GM19025 (cell line): ENCODE measurements around the gene INPP4B.

ENCODE experiments used
- ATAC-seq: cut with Tn5 transposase; IDR thresholded peaks from one replicate; pipeline ENCODE4 v1.9.1; 2021; ENCODE audit warnings: mild to moderate bottlenecking, low read depth, moderate library complexity; ENCODE audit not compliant: unreplicated experiment

Gene INPP4B

GRCh38 chr4:142846108-142846728 is at the start of gene INPP4B:
INPP4B (minus strand) TSS chr4:142846301.
- no peak for ATAC-seq

- no peak for ATAC-seq
Measured at GRCh38 chr4:142893012-142893411, 46.9 kb upstream of the INPP4B start.

- ATAC-seq, result no peak
Measured at GRCh38 chr4:142886566-142886965, 40.5 kb upstream of the INPP4B start.

- no peak for ATAC-seq
Measured at GRCh38 chr4:142883040-142883832, 37.1 kb upstream of the INPP4B start.

GRCh38 chr4:142882159-142882558 is 36.1 kb upstream of the INPP4B start:
- ATAC-seq, result no peak

GRCh38 chr4:142881331-142881730 is 35.2 kb upstream of the INPP4B start:
- no peak for ATAC-seq

- no peak for ATAC-seq
Measured at GRCh38 chr4:142875117-142875516, 29.0 kb upstream of the INPP4B start.

GRCh38 chr4:142874684-142875083 is 28.6 kb upstream of the INPP4B start:
- ATAC-seq, result no peak

GRCh38 chr4:142866685-142867084 is 20.6 kb upstream of the INPP4B start:
- no peak for ATAC-seq

GRCh38 chr4:142861351-142861750 is 15.2 kb upstream of the INPP4B start:
- ATAC-seq, result no peak

GRCh38 chr4:142858965-142859364 is 12.9 kb upstream of the INPP4B start:
- no peak for ATAC-seq

GRCh38 chr4:142858446-142858845 is 12.3 kb upstream of the INPP4B start:
- ATAC-seq, result no peak

GRCh38 chr4:142856576-142856975 is 10.5 kb upstream of the INPP4B start:
- ATAC-seq, result no peak

GRCh38 chr4:142850478-142850877 is 4.4 kb upstream of the INPP4B start:
- ATAC-seq, result no peak

GRCh38 chr4:142846729-142847596 is 862 bp upstream of the INPP4B start:
- ATAC-seq, result no peak

GRCh38 chr4:142845293-142846107 is 601 bp downstream of the INPP4B start:
- ATAC-seq, result no peak

GRCh38 chr4:142844782-142845181 is 1.3 kb downstream of the INPP4B start:
- no peak for ATAC-seq

GRCh38 chr4:142840516-142841123 is 5.5 kb downstream of the INPP4B start:
- ATAC-seq, result no peak

- no peak for ATAC-seq
Measured at GRCh38 chr4:142838778-142839177, 7.3 kb downstream of the INPP4B start.

- ATAC-seq, result no peak
Measured at GRCh38 chr4:142832022-142832421, 14.1 kb downstream of the INPP4B start.
